ENCODE data around the gene TMED8. TPM values are rescaled to one million over a fixed set of nuclear protein-coding genes. Genes with fewer than 3 reads are reported as not detected.

Gene TMED8
- total RNA-seq, 4 donors from 2014 or later, result 5.3 to 11.2 (median 7.9) TPM

GRCh38 chr14:77318006-77318553 lies 58.8 kb downstream of the TMED8 start:
- 77% methylated on average over 5 of the region's 5 CpGs for WGBS
- no peaks in the 10 kb centered on the region for H3K27me3 ChIP-seq
- no peaks in the 10 kb centered on the region for H3K9me3 ChIP-seq
- no peak overlapping the region for H3K4me3 ChIP-seq
- H3K36me3 ChIP-seq, result no peaks in the 10 kb centered on the region
- no peak overlapping the region for H3K27ac ChIP-seq
- no peak for TF ChIP-seq CTCF (IDR thresholded peaks at IDR 0.05)
- TF ChIP-seq POLR2AphosphoS5 (IDR thresholded peaks at IDR 0.05), result no peak
- TF ChIP-seq EP300 (IDR thresholded peaks at IDR 0.05), result no peak
- TF ChIP-seq POLR2A (IDR thresholded peaks at IDR 0.05), result no peak
- DNase-seq (ENCODE audit: low spot score in 2 of 2), result peak in 1 of 2 donors; percentile 56
- peaks cover 67% of the 10 kb centered on the region for H3K4me1 ChIP-seq

- DNase-seq (ENCODE audit: low spot score in 2 of 2), result no peak
- Histone ChIP-seq H3K36me3 (no peaks in the 10 kb centered on the region), H3K4me1 (peaks cover 63% of the 10 kb centered on the region), H3K27me3 (no peaks in the 10 kb centered on the region), H3K4me3 (no peak overlapping the region), H3K9me3 (no peaks in the 10 kb centered on the region), H3K27ac (no peak overlapping the region)
- TF ChIP-seq EP300 (IDR thresholded peaks at IDR 0.05) (no peak), POLR2A (IDR thresholded peaks at IDR 0.05) (no peak), CTCF (IDR thresholded peaks at IDR 0.05) (no peak), POLR2AphosphoS5 (IDR thresholded peaks at IDR 0.05) (no peak)
- 72% methylated on average over 5 of the region's 5 CpGs for WGBS
Observed at GRCh38 chr14:77316872-77317301, 60.0 kb downstream of the TMED8 start.

- no peak overlapping the region for H3K4me3 ChIP-seq
- peaks cover 69% of the 10 kb centered on the region for H3K4me1 ChIP-seq
- no peak overlapping the region for H3K27ac ChIP-seq
- H3K9me3 ChIP-seq, result no peaks in the 10 kb centered on the region
- no peaks in the 10 kb centered on the region for H3K36me3 ChIP-seq
- TF ChIP-seq POLR2AphosphoS5 (IDR thresholded peaks at IDR 0.05), result no peak
- TF ChIP-seq POLR2A (IDR thresholded peaks at IDR 0.05), result no peak
- TF ChIP-seq EP300 (IDR thresholded peaks at IDR 0.05), result no peak
- no peak for TF ChIP-seq CTCF (IDR thresholded peaks at IDR 0.05)
- H3K27me3 ChIP-seq, result no peaks in the 10 kb centered on the region
- WGBS, result 25% methylated on average over 1 of the region's 1 CpG
- no peak for DNase-seq (ENCODE audit: low spot score in 2 of 2)
Observed at GRCh38 chr14:77316195-77316505, 60.7 kb downstream of the TMED8 start.

GRCh38 chr14:77314539-77315457 lies 62.1 kb downstream of the TMED8 start:
- Histone ChIP-seq H3K4me1 (peaks cover 70% of the 10 kb centered on the region), H3K27ac (peak overlapping the region; percentile 88), H3K36me3 (no peaks in the 10 kb centered on the region), H3K27me3 (no peaks in the 10 kb centered on the region), H3K9me3 (no peaks in the 10 kb centered on the region), H3K4me3 (no peak overlapping the region)
- WGBS, result 54% methylated on average over 10 of the region's 10 CpGs
- no peak for TF ChIP-seq CTCF (IDR thresholded peaks at IDR 0.05)
- TF ChIP-seq POLR2A (IDR thresholded peaks at IDR 0.05), result no peak
- no peak for TF ChIP-seq EP300 (IDR thresholded peaks at IDR 0.05)
- no peak for TF ChIP-seq POLR2AphosphoS5 (IDR thresholded peaks at IDR 0.05)
- DNase-seq (ENCODE audit: low spot score in 2 of 2), result no peak

GRCh38 chr14:77314043-77314442 lies 62.9 kb downstream of the TMED8 start:
- Histone ChIP-seq H3K9me3 (no peaks in the 10 kb centered on the region), H3K27ac (peak overlapping the region; percentile 88), H3K27me3 (no peaks in the 10 kb centered on the region), H3K36me3 (no peaks in the 10 kb centered on the region), H3K4me3 (no peak overlapping the region), H3K4me1 (peaks cover 63% of the 10 kb centered on the region)
- TF ChIP-seq EP300 (IDR thresholded peaks at IDR 0.05), result no peak
- TF ChIP-seq POLR2AphosphoS5 (IDR thresholded peaks at IDR 0.05), result peak in 2 of 3 donors; percentile 42 to 54
- TF ChIP-seq POLR2A (IDR thresholded peaks at IDR 0.05), result no peak
- WGBS, result 23% methylated on average over 2 of the region's 2 CpGs
- no peak for DNase-seq (ENCODE audit: low spot score in 2 of 2)

Data from suprapubic skin (tissue), 4 donors.